IPS-20b (cell line): ENCODE results near the gene SFTPD.

Experiments used
- H3K27ac ChIP-seq: one replicate; pipeline ENCODE4 v1.5.1; 2013; ENCODE audit warnings: low read length
- H3K27me3 ChIP-seq: 2 replicates; pipeline ENCODE4 v1.6.1; 2013; ENCODE audit warnings: mild to moderate bottlenecking, low read length, inconsistent platforms; ENCODE audit not compliant: insufficient read depth
- H3K36me3 ChIP-seq: 2 replicates; pipeline ENCODE4 v1.6.1; 2013; ENCODE audit warnings: low read depth, mild to moderate bottlenecking, inconsistent platforms, low read length, moderate library complexity; ENCODE audit not compliant: insufficient read depth
- H3K4me1 ChIP-seq: 2 replicates; pipeline ENCODE4 v1.6.1; 2013; ENCODE audit warnings: mild to moderate bottlenecking, control low read depth, inconsistent platforms, low read length, moderate library complexity; ENCODE audit not compliant: insufficient read depth
- H3K4me3 ChIP-seq: 2 replicates; pipeline ENCODE4 v1.5.1; 2013; ENCODE audit warnings: mild to moderate bottlenecking, low read length, inconsistent platforms
- H3K9ac ChIP-seq: 2 replicates; pipeline ENCODE4 v1.6.1; 2013; ENCODE audit warnings: low read depth, mild to moderate bottlenecking, inconsistent platforms, low read length, moderate library complexity
- H3K9me3 ChIP-seq: 2 replicates; pipeline ENCODE4 v1.6.1; 2013; ENCODE audit warnings: mild to moderate bottlenecking, low read depth, low read length, inconsistent platforms; ENCODE audit not compliant: insufficient read depth

Gene SFTPD

GRCh38 chr10:79944428-79945395, 4.2 kb downstream of the SFTPD start:
- Histone ChIP-seq H3K4me3 (no peak overlapping the region), H3K9ac (no peak overlapping the region), H3K27me3 (peaks cover 9% of the 10 kb centered on the region; the same call in 1 of the 2 replicates), H3K9me3 (no peaks in the 10 kb centered on the region), H3K27ac (no peak overlapping the region), H3K4me1 (no peaks in the 10 kb centered on the region), H3K36me3 (no peaks in the 10 kb centered on the region)

DNA sequence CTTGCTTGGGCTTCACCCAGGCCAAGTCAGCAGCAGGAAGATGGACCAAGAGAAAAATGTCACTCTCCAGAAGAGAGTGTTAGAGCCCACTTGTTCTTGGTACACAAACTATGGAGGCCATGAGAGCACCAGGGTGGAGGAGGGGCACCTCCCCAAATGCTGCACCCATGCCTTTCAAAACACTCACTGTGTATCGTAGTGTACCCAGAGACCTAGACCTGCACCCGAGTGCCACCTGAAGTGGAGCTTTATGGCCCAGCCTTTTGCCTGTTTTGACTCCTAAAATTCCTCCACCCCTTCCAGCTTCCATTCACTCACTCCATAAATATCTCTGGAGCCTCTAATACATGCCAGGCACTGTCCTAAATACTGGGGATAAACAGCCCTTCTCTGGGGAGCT, 5.0 kb downstream of the SFTPD start:
- H3K9ac ChIP-seq, result no peak overlapping the region
- no peaks in the 10 kb centered on the region for H3K4me1 ChIP-seq
- H3K36me3 ChIP-seq, result no peaks in the 10 kb centered on the region
- no peaks in the 10 kb centered on the region for H3K9me3 ChIP-seq
- H3K4me3 ChIP-seq, result no peak overlapping the region
- H3K27ac ChIP-seq, result no peak overlapping the region
- H3K27me3 ChIP-seq, result peaks cover 9% of the 10 kb centered on the region; the same call in 1 of the 2 replicates

GRCh38 chr10:79942261-79943185, 6.4 kb downstream of the SFTPD start:
- no peaks in the 10 kb centered on the region for H3K9me3 ChIP-seq
- H3K27me3 ChIP-seq, result peaks cover 9% of the 10 kb centered on the region; the same call in 1 of the 2 replicates
- no peak overlapping the region for H3K4me3 ChIP-seq
- no peak overlapping the region for H3K27ac ChIP-seq
- no peaks in the 10 kb centered on the region for H3K36me3 ChIP-seq
- H3K4me1 ChIP-seq, result no peaks in the 10 kb centered on the region
- H3K9ac ChIP-seq, result no peak overlapping the region

- Histone ChIP-seq H3K4me3 (no peak overlapping the region), H3K36me3 (no peaks in the 10 kb centered on the region), H3K9ac (no peak overlapping the region), H3K27me3 (0 out of 2 replicates have a peak, but pooled peaks cover 4% of the 10 kb centered on the region), H3K9me3 (no peaks in the 10 kb centered on the region), H3K4me1 (no peaks in the 10 kb centered on the region), H3K27ac (no peak overlapping the region)
These were observed 7.2 kb downstream of the SFTPD start for GRCh38 chr10:79941585-79942210.

DNA sequence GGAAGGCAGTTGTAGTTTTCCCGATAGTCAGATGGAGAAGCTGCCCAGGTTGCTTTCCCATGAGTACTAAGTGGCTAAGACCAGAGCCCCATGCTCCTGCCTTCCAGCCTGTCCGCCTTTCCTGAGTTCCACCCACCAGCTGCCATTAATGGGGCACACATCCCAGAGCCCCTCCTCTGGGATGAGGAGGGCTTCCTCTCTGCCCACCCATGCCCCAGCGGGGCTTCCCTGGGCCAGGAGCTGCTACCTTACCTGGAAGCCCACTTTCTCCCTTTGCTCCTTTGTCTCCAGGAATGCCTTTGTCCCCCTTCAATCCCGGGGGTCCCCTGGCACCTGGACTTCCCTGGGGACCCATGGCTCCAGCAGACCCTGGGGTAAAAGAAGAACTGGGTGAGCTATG, 7.8 kb downstream of the SFTPD start:
- Histone ChIP-seq H3K36me3 (no peaks in the 10 kb centered on the region), H3K4me3 (no peak overlapping the region), H3K9me3 (no peaks in the 10 kb centered on the region), H3K4me1 (no peaks in the 10 kb centered on the region), H3K9ac (no peak overlapping the region), H3K27me3 (no peaks in the 10 kb centered on the region), H3K27ac (no peak overlapping the region)

DNA sequence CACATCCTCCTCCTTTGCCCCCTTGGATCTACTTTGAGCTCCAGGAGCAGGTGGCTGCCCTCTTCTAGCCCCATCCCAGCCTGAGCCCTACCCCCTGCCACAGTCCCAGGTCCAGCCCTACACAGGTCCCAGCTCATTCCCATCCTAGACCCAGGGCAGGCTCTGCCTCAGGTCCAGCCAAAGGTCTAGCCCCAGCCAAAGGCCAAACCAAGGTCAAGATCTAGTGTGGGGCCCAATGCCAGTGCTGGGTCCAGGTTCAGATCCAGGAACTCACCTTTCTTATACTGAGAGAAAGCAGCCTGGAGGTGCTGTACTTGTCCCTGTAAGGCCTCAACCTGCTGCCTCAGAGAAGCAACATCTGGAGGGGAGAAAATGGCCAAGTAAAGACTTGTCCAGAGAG, 8.5 kb downstream of the SFTPD start:
- no peak overlapping the region for H3K27ac ChIP-seq
- H3K27me3 ChIP-seq, result no peaks in the 10 kb centered on the region
- no peak overlapping the region for H3K9ac ChIP-seq
- H3K4me1 ChIP-seq, result no peaks in the 10 kb centered on the region
- H3K36me3 ChIP-seq, result no peaks in the 10 kb centered on the region
- H3K4me3 ChIP-seq, result no peak overlapping the region
- H3K9me3 ChIP-seq, result no peaks in the 10 kb centered on the region

DNA sequence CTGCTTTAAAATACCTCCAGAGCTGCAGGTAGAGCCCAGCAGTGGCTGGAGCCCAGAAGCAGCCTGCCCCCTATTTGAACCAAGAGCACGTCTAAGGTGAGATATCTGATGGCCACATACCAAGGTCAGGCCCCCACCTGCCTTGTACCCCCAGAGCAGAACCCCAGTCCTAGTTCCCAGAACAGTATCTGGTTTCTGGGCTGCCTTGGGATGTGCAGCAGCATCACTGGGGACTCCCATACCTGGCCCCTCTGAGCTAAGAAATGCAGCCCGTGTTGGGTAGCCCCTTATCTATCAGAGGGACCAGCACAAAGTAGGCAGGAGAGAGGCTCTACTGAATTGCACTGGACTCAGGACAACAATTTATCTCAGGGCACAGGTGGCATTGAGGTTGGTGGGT, 8.9 kb downstream of the SFTPD start:
- no peaks in the 10 kb centered on the region for H3K4me1 ChIP-seq

GRCh38 chr10:79938728-79939406, 10.0 kb downstream of the SFTPD start:
- Histone ChIP-seq H3K4me1 (no peaks in the 10 kb centered on the region), H3K4me3 (no peak overlapping the region), H3K36me3 (no peaks in the 10 kb centered on the region), H3K9me3 (no peaks in the 10 kb centered on the region), H3K27me3 (no peaks in the 10 kb centered on the region), H3K27ac (no peak overlapping the region), H3K9ac (no peak overlapping the region)

More for the DNA sequence above, 8.9 kb downstream of the SFTPD start:
- Histone ChIP-seq H3K9me3 (no peaks in the 10 kb centered on the region), H3K9ac (no peak overlapping the region), H3K36me3 (no peaks in the 10 kb centered on the region), H3K27ac (no peak overlapping the region), H3K4me3 (no peak overlapping the region), H3K27me3 (no peaks in the 10 kb centered on the region)

- Histone ChIP-seq H3K9me3 (no peaks in the 10 kb centered on the region), H3K4me1 (no peaks in the 10 kb centered on the region), H3K27ac (no peak overlapping the region), H3K36me3 (no peaks in the 10 kb centered on the region), H3K27me3 (no peaks in the 10 kb centered on the region), H3K4me3 (no peak overlapping the region), H3K9ac (no peak overlapping the region)
These were observed 11.2 kb downstream of the SFTPD start for GRCh38 chr10:79937701-79938151.

GRCh38 chr10:79936625-79937615, 12.0 kb downstream of the SFTPD start:
- no peaks in the 10 kb centered on the region for H3K9me3 ChIP-seq
- no peak overlapping the region for H3K27ac ChIP-seq
- H3K27me3 ChIP-seq, result no peaks in the 10 kb centered on the region
- no peak overlapping the region for H3K9ac ChIP-seq
- H3K36me3 ChIP-seq, result no peaks in the 10 kb centered on the region
- H3K4me3 ChIP-seq, result no peak overlapping the region
- no peaks in the 10 kb centered on the region for H3K4me1 ChIP-seq
